PFSK-1 (cell line): ENCODE results near the gene PPP2CA.

Experiments
- FOXP2 ChIP-seq: optimal IDR thresholded peaks from 2 replicates; pipeline ENCODE3; 2011; ENCODE audit warnings: borderline replicate concordance, control low read depth, inconsistent platforms; ENCODE audit not compliant: insufficient read depth; ENCODE audit errors: extremely low read length, extremely low read depth
- POLR2AphosphoS5 ChIP-seq: IDR thresholded peaks from 2 replicates; pipeline ENCODE4 v1.6.1; 2012; ENCODE audit warnings: low read depth, mild to moderate bottlenecking, control low read depth, low read length, moderate library complexity
- REST ChIP-seq, 2 experiments: IDR thresholded peaks; 2 replicates each; pipeline versions ENCODE4 v1.6.1 to v1.8.0; 2011 to 2012; ENCODE audit warnings: low read depth in 2 of 2, low read length in 2 of 2, control low read depth in 1 of 2, inconsistent platforms in 1 of 2, mild to moderate bottlenecking in 1 of 2, moderate library complexity in 1 of 2; ENCODE audit not compliant: insufficient read depth in 1 of 2
- SIN3A ChIP-seq: IDR thresholded peaks from 2 replicates; pipeline ENCODE4 v1.6.1; 2012; ENCODE audit warnings: mild to moderate bottlenecking, low read length, moderate library complexity, borderline replicate concordance; ENCODE audit not compliant: insufficient read depth
- TAF1 ChIP-seq: IDR thresholded peaks from 2 replicates; pipeline ENCODE4 v1.6.1; 2012; ENCODE audit warnings: low read length, control low read depth, borderline replicate concordance; ENCODE audit not compliant: insufficient read depth

The PPP2CA gene

GRCh38 chr5:134145779-134146581, 79.9 kb downstream of the PPP2CA start:
- TF ChIP-seq POLR2AphosphoS5: no peak
- TF ChIP-seq TAF1: no peak
- TF ChIP-seq SIN3A: no peak
- no peak for TF ChIP-seq REST (IDR thresholded peaks at IDR 0.05; ENCODE audit: insufficient read depth in 1 of 2, low read depth in 2 of 2, low read length in 2 of 2)
- no peak for TF ChIP-seq FOXP2

GRCh38 chr5:134145041-134145757, 80.7 kb downstream of the PPP2CA start:
- no peak for TF ChIP-seq TAF1
- TF ChIP-seq FOXP2: no peak
- TF ChIP-seq POLR2AphosphoS5: no peak
